Measurements from ENCODE around the gene FHL1. TPM values are rescaled to one million over a fixed set of nuclear protein-coding genes. Genes with fewer than 3 reads are reported as not detected.
"Not testable (repeated sequence)": the region's sequence is repeated elsewhere in the genome, so short reads cannot be mapped to it uniquely, and the experiment has no call there.

Gene FHL1
- total and polyA plus RNA-seq, 4 donors = 875 to 2,126 (median 1,619) TPM

DNA sequence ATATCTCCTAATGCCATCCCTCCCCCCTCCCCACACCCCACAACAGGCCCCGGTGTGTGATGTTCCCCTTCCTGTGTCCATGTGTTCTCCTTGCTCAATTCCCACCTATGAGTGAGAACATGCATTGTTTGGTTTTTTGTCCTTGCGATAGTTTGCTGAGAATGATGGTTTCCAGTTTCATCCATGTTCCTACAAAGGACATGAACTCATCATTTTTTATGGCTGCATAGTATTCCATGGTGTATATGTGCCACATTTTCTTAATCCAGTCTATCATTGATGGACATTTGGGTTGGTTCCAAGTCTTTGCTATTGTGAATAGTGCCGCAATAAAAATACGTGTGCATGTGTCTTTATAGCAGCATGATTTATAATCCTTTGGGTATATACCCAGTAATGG is 90.5 kb downstream of the FHL1 start:
- DNase-seq; H3K9me3 ChIP-seq (ENCODE audit: control insufficient read depth, low read length); H3K4me1 ChIP-seq (ENCODE audit: control insufficient read depth in 1 of 2, insufficient read depth in 2 of 2, low read length in 2 of 2); H3K27me3 ChIP-seq (ENCODE audit: control insufficient read depth in 1 of 2, insufficient read depth in 2 of 2, low read length in 1 of 2); H3K36me3 ChIP-seq (ENCODE audit: control insufficient read depth in 1 of 2, insufficient read depth in 2 of 2, low read length in 1 of 2); ATAC-seq (ENCODE audit: low FRiP score); H3K4me3 ChIP-seq (ENCODE audit: low read length in 2 of 2); intact Hi-C loops (cut with DNase I); H3K27ac ChIP-seq (ENCODE audit: low read depth in 1 of 2, low read length in 2 of 2): not testable (repeated sequence)
- 91% methylated on average over 2 of the region's 4 CpGs for WGBS, 2 donors

- 65 to 77% methylated on average over 6 of the region's 6 CpGs for WGBS, 2 donors
- H3K27ac ChIP-seq (ENCODE audit: low read depth in 1 of 2, low read length in 2 of 2) = no peak overlapping the region
- no peaks in the 10 kb centered on the region for H3K27me3 ChIP-seq (ENCODE audit: control insufficient read depth in 1 of 2, insufficient read depth in 2 of 2, low read length in 1 of 2)
- H3K4me1 ChIP-seq (ENCODE audit: control insufficient read depth in 1 of 2, insufficient read depth in 2 of 2, low read length in 2 of 2) = no peaks in the 10 kb centered on the region
- intact Hi-C loops (cut with DNase I) = no loop called here
- H3K4me3 ChIP-seq (ENCODE audit: low read length in 2 of 2) = no peak overlapping the region
- no peak for DNase-seq
- H3K9me3 ChIP-seq (ENCODE audit: control insufficient read depth, low read length) = no peaks in the 10 kb centered on the region
- no peak for ATAC-seq (ENCODE audit: low FRiP score)
- H3K36me3 ChIP-seq (ENCODE audit: control insufficient read depth in 1 of 2, insufficient read depth in 2 of 2, low read length in 1 of 2) = peaks cover 0 to 3% of the 10 kb centered on the region in 2 donors
Observed at GRCh38 chrX:136246201-136246600, 98.9 kb downstream of the FHL1 start.

GRCh38 chrX:136250191-136251040 is 103.1 kb downstream of the FHL1 start:
- Histone ChIP-seq H3K4me3 (ENCODE audit: low read length in 2 of 2) (peak overlapping the region; percentile 69 to 77), H3K9me3 (ENCODE audit: control insufficient read depth, low read length) (no peaks in the 10 kb centered on the region), H3K27me3 (ENCODE audit: control insufficient read depth in 1 of 2, insufficient read depth in 2 of 2, low read length in 1 of 2) (no peaks in the 10 kb centered on the region), H3K4me1 (ENCODE audit: control insufficient read depth in 1 of 2, insufficient read depth in 2 of 2, low read length in 2 of 2) (no peaks in the 10 kb centered on the region), H3K36me3 (ENCODE audit: control insufficient read depth in 1 of 2, insufficient read depth in 2 of 2, low read length in 1 of 2) (no peaks in the 10 kb centered on the region), H3K27ac (ENCODE audit: low read depth in 1 of 2, low read length in 2 of 2) (peak overlapping the region; percentile 51 to 67)
- intact Hi-C loops (cut with DNase I) = loop anchor here in 1 of 2 donors (5.0 kb wide), 1 partner anchor 83 kb away; no protein-coding TSS in a partner anchor
- WGBS, 2 donors = 4 to 23% methylated on average over 50 to 53 of the region's 53 CpGs
- ATAC-seq (ENCODE audit: low FRiP score) (peak; percentile 63), DNase-seq (no peak)

GRCh38 chrX:136251041-136251991 is 104.0 kb downstream of the FHL1 start, which contains the start of gene MAP7D3:
MAP7D3 (minus strand) TSS chrX:136251400; CDS start chrX:136251358, 42 bp downstream.
- intact Hi-C loops (cut with DNase I) = loop anchor here in 1 of 2 donors (5.0 kb wide), 1 partner anchor 84 kb away; no protein-coding TSS in a partner anchor
- no peaks in the 10 kb centered on the region for H3K36me3 ChIP-seq (ENCODE audit: control insufficient read depth in 1 of 2, insufficient read depth in 2 of 2, low read length in 1 of 2)
- no peaks in the 10 kb centered on the region for H3K27me3 ChIP-seq (ENCODE audit: control insufficient read depth in 1 of 2, insufficient read depth in 2 of 2, low read length in 1 of 2)
- H3K9me3 ChIP-seq (ENCODE audit: control insufficient read depth, low read length) = no peaks in the 10 kb centered on the region
- ATAC-seq (ENCODE audit: low FRiP score) (peak; percentile 80), DNase-seq (peak; percentile 70 to 88)
- H3K4me3 ChIP-seq (ENCODE audit: low read length in 2 of 2) = peak within 1 kb of the TSS; percentile 69 to 84
- peak within 1 kb of the TSS; percentile 51 to 79 for H3K27ac ChIP-seq (ENCODE audit: low read depth in 1 of 2, low read length in 2 of 2)
- H3K4me1 ChIP-seq (ENCODE audit: control insufficient read depth in 1 of 2, insufficient read depth in 2 of 2, low read length in 2 of 2) = no peaks in the 10 kb centered on the region
- WGBS, 2 donors = 2 to 20% methylated on average over 44 to 73 of the region's 73 CpGs

DNA sequence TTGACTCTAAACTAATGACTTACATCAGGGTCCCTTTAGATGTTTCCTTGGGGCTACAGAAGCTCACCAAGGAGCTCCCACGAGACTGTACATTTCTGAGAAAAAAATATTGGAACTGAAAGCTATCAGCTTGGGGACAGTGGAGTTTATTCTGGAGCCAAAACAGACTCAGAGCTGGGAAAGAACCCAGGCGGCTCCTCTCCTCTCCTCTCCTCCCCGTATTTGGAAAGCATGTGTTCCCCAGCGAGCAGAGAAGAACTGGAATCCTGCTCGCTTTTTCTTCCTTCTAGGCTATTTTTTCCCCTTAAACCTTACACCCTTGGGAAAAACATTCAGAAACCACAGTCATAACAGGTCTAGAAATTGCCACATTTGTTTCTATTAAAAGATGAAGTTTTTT is 108.2 kb downstream of the FHL1 start:
- peak overlapping the region; percentile 61 to 68 for H3K27ac ChIP-seq (ENCODE audit: low read depth in 1 of 2, low read length in 2 of 2)
- intact Hi-C loops (cut with DNase I) = loop anchor here in 1 of 2 donors (5.0 kb wide), 1 partner anchor 48 kb away; no protein-coding TSS in a partner anchor
- WGBS, 2 donors = 9 to 23% methylated on average over 5 of the region's 5 CpGs
- H3K4me1 ChIP-seq (ENCODE audit: control insufficient read depth in 1 of 2, insufficient read depth in 2 of 2, low read length in 2 of 2) = no peaks in the 10 kb centered on the region
- H3K9me3 ChIP-seq (ENCODE audit: control insufficient read depth, low read length) = no peaks in the 10 kb centered on the region
- H3K36me3 ChIP-seq (ENCODE audit: control insufficient read depth in 1 of 2, insufficient read depth in 2 of 2, low read length in 1 of 2) = no peaks in the 10 kb centered on the region
- DNase-seq = no peak
- ATAC-seq (ENCODE audit: low FRiP score) = peak; percentile 58
- no peak overlapping the region for H3K4me3 ChIP-seq (ENCODE audit: low read length in 2 of 2)
- H3K27me3 ChIP-seq (ENCODE audit: control insufficient read depth in 1 of 2, insufficient read depth in 2 of 2, low read length in 1 of 2) = no peaks in the 10 kb centered on the region

DNA sequence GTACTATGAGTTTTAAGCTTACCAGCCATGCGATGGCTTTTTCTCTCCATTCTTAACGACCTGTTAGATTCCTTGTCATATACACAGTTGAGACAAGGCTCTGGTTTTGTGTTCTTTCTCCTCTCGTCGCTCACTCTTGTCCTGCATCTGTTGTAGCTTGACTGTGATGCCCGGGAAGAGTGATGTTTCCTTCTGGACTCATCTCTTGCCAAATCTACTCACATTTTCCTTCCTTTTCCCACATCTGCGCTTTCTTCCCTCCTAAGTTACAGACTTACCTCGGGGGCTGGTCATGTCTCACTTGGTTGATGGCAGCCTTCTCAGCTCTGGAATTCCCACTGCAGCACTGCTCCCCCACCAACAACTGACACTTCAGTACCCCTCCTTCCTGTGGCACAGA is 108.7 kb downstream of the FHL1 start:
- Histone ChIP-seq H3K9me3 (ENCODE audit: control insufficient read depth, low read length) (no peaks in the 10 kb centered on the region), H3K27ac (ENCODE audit: low read depth in 1 of 2, low read length in 2 of 2) (peak overlapping the region; percentile 61 to 79), H3K4me1 (ENCODE audit: control insufficient read depth in 1 of 2, insufficient read depth in 2 of 2, low read length in 2 of 2) (no peaks in the 10 kb centered on the region), H3K27me3 (ENCODE audit: control insufficient read depth in 1 of 2, insufficient read depth in 2 of 2, low read length in 1 of 2) (no peaks in the 10 kb centered on the region), H3K36me3 (ENCODE audit: control insufficient read depth in 1 of 2, insufficient read depth in 2 of 2, low read length in 1 of 2) (no peaks in the 10 kb centered on the region), H3K4me3 (ENCODE audit: low read length in 2 of 2) (no peak overlapping the region)
- WGBS, 2 donors = 6 to 29% methylated on average over 7 of the region's 7 CpGs
- DNase-seq = no peak
- peak; percentile 10 for ATAC-seq (ENCODE audit: low FRiP score)
- intact Hi-C loops (cut with DNase I) = loop anchor here in 1 of 2 donors (5.0 kb wide), 1 partner anchor 49 kb away; no protein-coding TSS in a partner anchor

DNA sequence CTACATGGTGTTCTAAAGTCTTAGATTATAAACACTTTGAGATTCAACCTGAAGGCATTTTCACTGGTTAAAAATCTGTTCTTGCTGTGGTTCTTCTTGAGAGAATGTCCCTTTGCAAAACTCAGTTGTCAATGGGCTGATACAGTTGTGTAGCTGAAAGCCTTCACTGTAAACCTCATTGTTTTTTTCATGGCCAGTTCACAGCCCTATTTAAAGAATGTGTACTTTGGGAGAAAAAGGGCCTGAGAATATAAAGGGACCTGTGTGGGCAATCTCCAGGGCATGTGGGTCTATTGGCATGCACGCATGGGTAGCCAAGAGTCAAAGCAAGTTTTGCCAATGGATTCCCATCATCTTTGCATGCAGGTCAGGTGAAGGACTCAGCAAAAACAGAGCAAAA is 111.6 kb downstream of the FHL1 start:
- intact Hi-C loops (cut with DNase I) = loop anchor here in 1 of 2 donors (5.0 kb wide), 1 partner anchor 52 kb away; no protein-coding TSS in a partner anchor

GRCh38 chrX:136259543-136259942 is 112.2 kb downstream of the FHL1 start:
- peak; percentile 45 for ATAC-seq (ENCODE audit: low FRiP score)
- no peak overlapping the region for H3K4me3 ChIP-seq (ENCODE audit: low read length in 2 of 2)
- peak overlapping the region in 1 of 2 donors; percentile 96 for H3K27ac ChIP-seq (ENCODE audit: low read depth in 1 of 2, low read length in 2 of 2)
- DNase-seq = no peak
- 2 to 9% methylated on average over 4 of the region's 4 CpGs for whole genome bisulfite sequencing, 2 donors
- no peaks in the 10 kb centered on the region for H3K9me3 ChIP-seq (ENCODE audit: control insufficient read depth, low read length)
- intact Hi-C loops (cut with DNase I) = loop anchor here in 1 of 2 donors (5.0 kb wide), 1 partner anchor 52 kb away; no protein-coding TSS in a partner anchor
- no peaks in the 10 kb centered on the region for H3K27me3 ChIP-seq (ENCODE audit: control insufficient read depth in 1 of 2, insufficient read depth in 2 of 2, low read length in 1 of 2)
- H3K36me3 ChIP-seq (ENCODE audit: control insufficient read depth in 1 of 2, insufficient read depth in 2 of 2, low read length in 1 of 2) = no peaks in the 10 kb centered on the region
- H3K4me1 ChIP-seq (ENCODE audit: control insufficient read depth in 1 of 2, insufficient read depth in 2 of 2, low read length in 2 of 2) = no peaks in the 10 kb centered on the region

More for the DNA sequence above, 111.6 kb downstream of the FHL1 start:
- Histone ChIP-seq H3K27ac (ENCODE audit: low read depth in 1 of 2, low read length in 2 of 2) (peak overlapping the region; percentile 72 to 77), H3K27me3 (ENCODE audit: control insufficient read depth in 1 of 2, insufficient read depth in 2 of 2, low read length in 1 of 2) (no peaks in the 10 kb centered on the region), H3K4me3 (ENCODE audit: low read length in 2 of 2) (no peak overlapping the region), H3K9me3 (ENCODE audit: control insufficient read depth, low read length) (no peaks in the 10 kb centered on the region), H3K36me3 (ENCODE audit: control insufficient read depth in 1 of 2, insufficient read depth in 2 of 2, low read length in 1 of 2) (no peaks in the 10 kb centered on the region), H3K4me1 (ENCODE audit: control insufficient read depth in 1 of 2, insufficient read depth in 2 of 2, low read length in 2 of 2) (no peaks in the 10 kb centered on the region)
- ATAC-seq (ENCODE audit: low FRiP score) = no peak
- WGBS, 2 donors = 32 to 35% methylated on average over 1 of the region's 1 CpG
- DNase-seq = no peak

Data from aorta (tissue), 5 donors.